ENCODE data around the gene FRY. TPM values are rescaled to one million over a fixed set of nuclear protein-coding genes. Genes with fewer than 3 reads are reported as not detected.

FRY gene
- total RNA-seq, 1 donor from 2014 or later = 5.4 TPM

DNA sequence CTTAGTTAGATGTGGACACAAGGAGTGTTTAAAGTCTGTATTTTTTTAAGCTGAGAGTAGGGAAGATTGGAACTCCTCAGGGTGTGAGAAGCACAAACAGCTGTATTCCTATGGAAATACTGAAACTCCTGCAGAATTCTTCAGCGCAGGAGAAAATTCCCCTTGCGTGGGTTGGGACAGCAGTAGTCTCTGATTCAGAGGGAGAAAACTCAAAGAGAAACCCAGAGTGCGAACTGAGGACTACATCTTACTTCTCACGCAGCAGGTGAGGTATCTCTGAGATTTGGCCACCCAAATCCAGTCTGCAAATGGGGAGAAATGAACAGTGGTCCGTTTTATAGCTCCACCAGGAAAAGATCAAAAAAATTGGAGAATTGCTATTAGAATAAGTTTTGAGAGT, 60.9 kb downstream of the FRY start:
- no peaks in the 10 kb centered on the region for H3K36me3 Mint-ChIP-seq (ENCODE audit: low read depth)
- no peak for DNase-seq (ENCODE audit: low read depth, low spot score)
- peaks cover 3% of the 10 kb centered on the region for H3K9me3 Mint-ChIP-seq
- TF ChIP-seq, protein P1, sequence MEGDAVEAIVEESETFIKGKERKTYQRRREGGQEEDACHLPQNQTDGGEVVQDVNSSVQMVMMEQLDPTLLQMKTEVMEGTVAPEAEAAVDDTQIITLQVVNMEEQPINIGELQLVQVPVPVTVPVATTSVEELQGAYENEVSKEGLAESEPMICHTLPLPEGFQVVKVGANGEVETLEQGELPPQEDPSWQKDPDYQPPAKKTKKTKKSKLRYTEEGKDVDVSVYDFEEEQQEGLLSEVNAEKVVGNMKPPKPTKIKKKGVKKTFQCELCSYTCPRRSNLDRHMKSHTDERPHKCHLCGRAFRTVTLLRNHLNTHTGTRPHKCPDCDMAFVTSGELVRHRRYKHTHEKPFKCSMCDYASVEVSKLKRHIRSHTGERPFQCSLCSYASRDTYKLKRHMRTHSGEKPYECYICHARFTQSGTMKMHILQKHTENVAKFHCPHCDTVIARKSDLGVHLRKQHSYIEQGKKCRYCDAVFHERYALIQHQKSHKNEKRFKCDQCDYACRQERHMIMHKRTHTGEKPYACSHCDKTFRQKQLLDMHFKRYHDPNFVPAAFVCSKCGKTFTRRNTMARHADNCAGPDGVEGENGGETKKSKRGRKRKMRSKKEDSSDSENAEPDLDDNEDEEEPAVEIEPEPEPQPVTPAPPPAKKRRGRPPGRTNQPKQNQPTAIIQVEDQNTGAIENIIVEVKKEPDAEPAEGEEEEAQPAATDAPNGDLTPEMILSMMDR (conservative IDR thresholded peaks at IDR 0.05) = no peak
- H3K27ac Mint-ChIP-seq (ENCODE audit: unreplicated experiment) = no peak overlapping the region
- H3K27me3 Mint-ChIP-seq (ENCODE audit: low read depth) = no peaks in the 10 kb centered on the region
- no peak overlapping the region for H3K4me3 Mint-ChIP-seq
- no peaks in the 10 kb centered on the region for H3K4me1 Mint-ChIP-seq

DNA sequence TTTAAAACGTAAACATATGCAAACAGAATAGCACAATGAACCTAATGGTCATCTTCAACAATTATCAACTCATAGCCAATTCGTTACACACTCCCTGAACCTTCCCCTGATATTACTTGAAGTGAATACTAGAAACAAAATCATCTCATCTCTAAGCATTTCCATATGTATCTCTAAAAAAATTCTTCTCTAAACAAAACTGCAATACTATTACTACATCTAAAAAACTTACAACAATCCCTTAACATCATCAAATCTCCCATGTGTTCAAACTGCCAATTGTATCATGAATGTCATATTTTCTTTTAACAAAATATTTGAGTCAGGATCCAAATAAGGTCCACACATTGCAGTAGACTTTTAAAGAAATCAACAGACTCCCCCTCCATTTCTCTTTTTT, 61.4 kb downstream of the FRY start:
- no peaks in the 10 kb centered on the region for H3K36me3 Mint-ChIP-seq (ENCODE audit: low read depth)
- no peaks in the 10 kb centered on the region for H3K4me1 Mint-ChIP-seq
- TF ChIP-seq, protein P1 (conservative IDR thresholded peaks at IDR 0.05) = no peak
- no peak overlapping the region for H3K27ac Mint-ChIP-seq (ENCODE audit: unreplicated experiment)
- H3K4me3 Mint-ChIP-seq = no peak overlapping the region
- no peak for DNase-seq (ENCODE audit: low read depth, low spot score)
- H3K27me3 Mint-ChIP-seq (ENCODE audit: low read depth) = no peaks in the 10 kb centered on the region
- peaks cover 3% of the 10 kb centered on the region for H3K9me3 Mint-ChIP-seq

DNA sequence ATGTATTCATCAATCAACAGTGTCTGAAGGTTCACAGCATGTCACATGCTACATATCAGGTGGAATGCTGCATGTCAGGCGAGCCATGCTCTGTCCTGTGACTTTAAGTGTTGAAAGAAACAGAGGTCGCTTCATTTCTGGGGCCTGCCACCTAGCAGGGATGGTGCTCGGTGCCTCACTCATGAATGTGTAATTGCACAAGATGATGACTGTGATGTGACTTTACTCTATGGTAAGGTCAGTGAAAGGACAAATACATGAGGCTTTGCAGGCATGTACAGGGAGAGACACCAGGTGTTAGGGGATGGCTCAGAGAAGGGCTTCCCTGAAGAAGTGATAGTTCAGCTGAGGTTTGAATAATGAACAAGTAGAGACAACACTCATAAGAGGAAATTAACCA, 66.7 kb downstream of the FRY start:
- TF ChIP-seq, protein P1 (conservative IDR thresholded peaks at IDR 0.05) = no peak
- no peak overlapping the region for H3K4me3 Mint-ChIP-seq
- H3K36me3 Mint-ChIP-seq (ENCODE audit: low read depth) = no peaks in the 10 kb centered on the region
- no peaks in the 10 kb centered on the region for H3K4me1 Mint-ChIP-seq
- no peak overlapping the region for H3K27ac Mint-ChIP-seq (ENCODE audit: unreplicated experiment)
- H3K27me3 Mint-ChIP-seq (ENCODE audit: low read depth) = no peaks in the 10 kb centered on the region
- peaks cover 3% of the 10 kb centered on the region for H3K9me3 Mint-ChIP-seq
- DNase-seq (ENCODE audit: low read depth, low spot score) = no peak

DNA sequence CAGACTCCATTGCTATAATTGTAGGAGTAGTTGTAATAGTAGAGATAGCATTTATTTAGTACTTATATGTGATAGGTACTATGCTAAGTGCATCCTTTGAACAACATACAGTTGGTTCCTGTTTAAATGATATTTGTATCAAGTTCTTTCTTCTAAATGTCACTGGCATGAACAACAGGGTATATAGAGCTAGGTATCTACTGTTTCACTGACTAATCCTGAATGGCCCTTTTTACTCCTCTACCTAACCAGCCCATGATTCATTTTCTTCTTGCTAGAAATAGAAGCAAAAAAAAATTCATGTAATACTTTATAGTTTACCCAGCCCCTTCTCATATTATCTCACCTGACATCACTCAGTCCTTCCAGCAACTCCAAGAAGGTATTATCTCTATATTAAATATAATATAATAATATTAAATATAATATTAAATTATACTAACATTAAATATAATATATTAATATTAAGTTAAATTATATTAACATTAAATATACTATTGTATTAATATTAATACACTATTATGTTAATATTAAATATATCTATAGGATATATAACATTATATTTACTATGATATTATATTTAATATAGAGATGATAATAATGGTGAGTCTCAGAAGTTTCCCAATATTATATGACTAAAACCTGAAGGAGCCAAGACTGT, 74.2 kb downstream of the FRY start:
- H3K9me3 Mint-ChIP-seq = no peaks in the 10 kb centered on the region
- H3K27ac Mint-ChIP-seq (ENCODE audit: unreplicated experiment) = no peak overlapping the region
- TF ChIP-seq, protein P1 (conservative IDR thresholded peaks at IDR 0.05) = no peak
- no peaks in the 10 kb centered on the region for H3K27me3 Mint-ChIP-seq (ENCODE audit: low read depth)
- no peak for DNase-seq (ENCODE audit: low read depth, low spot score)
- H3K4me1 Mint-ChIP-seq = no peaks in the 10 kb centered on the region
- no peak overlapping the region for H3K4me3 Mint-ChIP-seq
- H3K36me3 Mint-ChIP-seq (ENCODE audit: low read depth) = no peaks in the 10 kb centered on the region

DNA sequence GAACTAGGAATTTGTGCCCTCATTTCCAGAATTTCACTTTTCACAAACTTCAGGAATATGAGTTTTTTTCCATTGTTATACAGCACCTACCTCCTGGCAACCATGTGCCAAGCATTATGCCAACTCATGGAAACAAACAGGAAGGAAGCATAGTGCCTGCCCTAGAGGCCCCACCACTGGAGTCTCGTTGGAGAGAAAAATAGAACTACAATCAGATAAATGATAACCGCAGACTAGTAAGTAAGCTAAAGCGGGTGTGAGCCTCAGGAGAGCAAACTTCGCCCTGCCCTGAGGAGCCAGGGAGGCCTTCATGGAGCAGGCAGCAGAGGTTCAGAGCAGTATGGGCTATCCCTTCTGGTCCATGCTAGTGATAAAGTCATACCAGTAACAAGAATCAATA, 75.9 kb downstream of the FRY start:
- no peaks in the 10 kb centered on the region for H3K27me3 Mint-ChIP-seq (ENCODE audit: low read depth)
- H3K27ac Mint-ChIP-seq (ENCODE audit: unreplicated experiment) = no peak overlapping the region
- H3K36me3 Mint-ChIP-seq (ENCODE audit: low read depth) = no peaks in the 10 kb centered on the region

More for the DNA sequence above, 75.9 kb downstream of the FRY start:
- Mint-ChIP-seq H3K4me3 (no peak overlapping the region), H3K4me1 (no peaks in the 10 kb centered on the region), H3K9me3 (no peaks in the 10 kb centered on the region)
- TF ChIP-seq, protein P1 (conservative IDR thresholded peaks at IDR 0.05) = no peak
- no peak for DNase-seq (ENCODE audit: low read depth, low spot score)

Data from neural crest cell (in vitro differentiated cells).